Naive thymus-derived CD4-positive, alpha-beta T cell (primary cell): ENCODE measurements around the gene DNAH11. TPM values are rescaled to one million over a fixed set of nuclear protein-coding genes. Genes with fewer than 3 reads are reported as not detected.

Experiments
- ATAC-seq: fragments of 150-1000 bp; cut with Tn5 transposase; 2 replicates; pipeline ENCODE4 v1.10.0; 2021; ENCODE audit warnings: mild to moderate bottlenecking, moderate library complexity
- CTCF ChIA-PET: fragments of 350-600 bp; sonication (Branson Sonifier 250); formaldehyde crosslinking; loops from one replicate; lab custom pipeline; 2021; ENCODE audit warnings: antibody characterized with exemption; lab: Charles Lee
- POLR2A ChIA-PET: fragments of 350-600 bp; sonication (Branson Sonifier 250); formaldehyde crosslinking; loops from one replicate; lab custom pipeline; 2021; ENCODE audit warnings: antibody characterized with exemption, inconsistent platforms; lab: Charles Lee
- DNase-seq, 9 donors: peaks; one replicate each; pipeline versions ENCODE4 v3.0.0 to v3.0.0-alpha.2; 2020 to 2022; ENCODE audit warnings: mixed read lengths in 1 of 9
- H3K27ac ChIP-seq: one replicate; pipeline ENCODE4 v1.7.0; 2013; ENCODE audit warnings: mild to moderate bottlenecking, low read depth, low read length, moderate library complexity
- H3K27me3 ChIP-seq, 2 donors: one replicate each; pipeline ENCODE4 v1.7.0; 2013; ENCODE audit warnings: low read length in 2 of 2, mild to moderate bottlenecking in 2 of 2, moderate library complexity in 2 of 2; ENCODE audit not compliant: control insufficient read depth in 2 of 2, insufficient read depth in 2 of 2
- H3K36me3 ChIP-seq, 3 experiments: 1 replicate in 2 of 3; 2 replicates in 1 of 3; pipeline ENCODE4 v1.7.0; 2013; ENCODE audit warnings: low read length in 3 of 3, mild to moderate bottlenecking in 3 of 3, moderate library complexity in 1 of 3; ENCODE audit not compliant: insufficient read depth in 3 of 3, control insufficient read depth in 2 of 3
- H3K4me1 ChIP-seq, 2 donors: one replicate each; pipeline ENCODE4 v1.7.0; 2013; ENCODE audit warnings: low read length in 2 of 2, mild to moderate bottlenecking in 2 of 2, moderate library complexity in 1 of 2; ENCODE audit not compliant: control insufficient read depth in 2 of 2, insufficient read depth in 2 of 2
- H3K4me3 ChIP-seq: 2 replicates; pipeline ENCODE4 v1.7.0; 2013; ENCODE audit warnings: mild to moderate bottlenecking, low read length
- H3K9me3 ChIP-seq, 3 experiments: 1 replicate in 2 of 3; 2 replicates in 1 of 3; pipeline ENCODE4 v1.7.0; 2013; ENCODE audit warnings: low read length in 3 of 3; ENCODE audit not compliant: control insufficient read depth in 2 of 3
- H3K27ac Mint-ChIP-seq, 9 donors: one replicate each; pipeline ENCODE4 v1.8.0; 2020 to 2022; ENCODE audit warnings: mixed read lengths in 9 of 9, mild to moderate bottlenecking in 8 of 9, moderate library complexity in 5 of 9, inconsistent platforms in 2 of 9
- H3K27me3 Mint-ChIP-seq, 5 donors: one replicate each; pipeline ENCODE4 v1.8.0; 2021 to 2022; ENCODE audit warnings: mixed read lengths in 5 of 5, mild to moderate bottlenecking in 1 of 5
- H3K36me3 Mint-ChIP-seq, 5 donors: one replicate each; pipeline ENCODE4 v1.8.0; 2020 to 2022; ENCODE audit warnings: mixed read lengths in 5 of 5, mild to moderate bottlenecking in 3 of 5, inconsistent platforms in 1 of 5
- H3K4me1 Mint-ChIP-seq, 7 donors: one replicate each; pipeline ENCODE4 v1.8.0; 2020 to 2022; ENCODE audit warnings: mixed read lengths in 7 of 7, mild to moderate bottlenecking in 3 of 7, inconsistent platforms in 1 of 7
- H3K4me3 Mint-ChIP-seq, 10 donors: one replicate each; pipeline ENCODE4 v1.8.0; 2020 to 2022; ENCODE audit warnings: mild to moderate bottlenecking in 10 of 10, mixed read lengths in 10 of 10, moderate library complexity in 6 of 10, inconsistent platforms in 2 of 10
- H3K9me3 Mint-ChIP-seq, 11 donors: one replicate each; pipeline ENCODE4 v1.8.0; 2020 to 2022; ENCODE audit warnings: mixed read lengths in 11 of 11, mild to moderate bottlenecking in 4 of 11, inconsistent platforms in 1 of 11, moderate library complexity in 1 of 11
- intact Hi-C, 2 donors: fragments of 100-400 bp; cut with micrococcal nuclease; formaldehyde crosslinking; loops; one replicate each; pipeline ENCODE4 v1.15.1; 2023
- polyA plus RNA-seq, 2 donors: library from polyadenylated mRNA; unstranded; fragments of 300-500 nt; fragmentation: Illumina TruSeq; gene quantifications; one replicate each; pipeline ENCODE4 v1.2.3, GENCODE V29; 2021
- total RNA-seq, 6 experiments: library from RNA in 5 of 6; stranded (reverse) in 5 of 6; gene quantifications; 1 replicate in 5 of 6; 2 replicates in 1 of 6; pipeline ENCODE4 v1.2.3 and lab custom pipeline; 2021 to 2026

Gene DNAH11
- total RNA-seq, result 1 to 10 TPM in 1 of 5 experiments, under 1 TPM in 3, not detected in 1; 0.03 to 8.1 (median 0.23) TPM
- polyA plus RNA-seq, result under 1 TPM; 0.02 to 0.25 TPM
- not detected for total RNA-seq (lab: John Stamatoyannopoulos, UW)

GRCh38 chr7:21542891-21543527 lies at the start of gene DNAH11:
Gene DNAH11 (plus strand): TSS chr7:21543039. CDS start chr7:21543246, 207 bp downstream.
- H3K27me3 ChIP-seq, result no peaks in the 10 kb centered on the region
- Mint-ChIP-seq H3K4me1 (peaks cover 4 to 27% (median 6%) of the 10 kb centered on the region in 7 donors), H3K27me3 (peaks cover 45 to 72% (median 59%) of the 10 kb centered on the region in 5 donors), H3K9me3 (peaks cover 0 to 1% (median 0%) of the 10 kb centered on the region in 11 donors), H3K36me3 (peaks cover 0 to 15% (median 0%) of the 10 kb centered on the region in 5 donors), H3K4me3 (peak within 1 kb of the TSS; percentile 35 to 83 (median 62)), H3K27ac (peak within 1 kb of the TSS in 1 of 9 donors; percentile 67)
- ChIA-PET CTCF (no interaction called here), POLR2A (no interaction called here)
- no peaks in the 10 kb centered on the region for H3K36me3 ChIP-seq
- DNase-seq (peak in 1 of 9 donors; percentile 59), ATAC-seq (peak; percentile 65)
- no peaks in the 10 kb centered on the region for H3K4me1 ChIP-seq
- intact Hi-C loops, result loop anchor here in 1 of 2 donors (2.0 to 10.0 kb wide), 2 partner anchors 114 to 222 kb away; partner anchors contain the start of gene SP4
- no peak within 1 kb of the TSS for H3K27ac ChIP-seq
- H3K9me3 ChIP-seq, result no peaks in the 10 kb centered on the region
- no peak within 1 kb of the TSS for H3K4me3 ChIP-seq

GRCh38 chr7:21495731-21496130 lies 47.1 kb upstream of the DNAH11 start:
- Histone ChIP-seq H3K36me3 (peaks cover 0 to 9% (median 0%) of the 10 kb centered on the region in 3 experiments), H3K27ac (no peak overlapping the region), H3K9me3 (peaks cover 0 to 3% (median 0%) of the 10 kb centered on the region in 3 experiments), H3K4me3 (no peak overlapping the region), H3K27me3 (no peaks in the 10 kb centered on the region), H3K4me1 (no peaks in the 10 kb centered on the region)
- H3K27me3 Mint-ChIP-seq, result no peaks in the 10 kb centered on the region
- ChIA-PET POLR2A (no interaction called here), CTCF (no interaction called here)
- peaks cover 0 to 6% (median 0%) of the 10 kb centered on the region in 7 donors for H3K4me1 Mint-ChIP-seq
- intact Hi-C loops, result loop anchor here in 1 of 2 donors (2.0 kb wide), 1 partner anchor 13 kb away; no protein-coding TSS in a partner anchor
- H3K4me3 Mint-ChIP-seq, result no peak overlapping the region
- peaks cover 1 to 47% (median 15%) of the 10 kb centered on the region in 11 donors for H3K9me3 Mint-ChIP-seq
- DNase-seq (no peak), ATAC-seq (no peak)
- H3K27ac Mint-ChIP-seq, result no peak overlapping the region
- H3K36me3 Mint-ChIP-seq, result peaks cover 12 to 81% (median 75%) of the 10 kb centered on the region in 5 donors

GRCh38 chr7:21497072-21497471 lies 45.8 kb upstream of the DNAH11 start:
- Mint-ChIP-seq H3K36me3 (peaks cover 10 to 81% (median 76%) of the 10 kb centered on the region in 5 donors), H3K4me3 (no peak overlapping the region), H3K4me1 (peaks cover 0 to 7% (median 0%) of the 10 kb centered on the region in 7 donors), H3K9me3 (peaks cover 0 to 42% (median 12%) of the 10 kb centered on the region in 11 donors), H3K27ac (no peak overlapping the region), H3K27me3 (no peaks in the 10 kb centered on the region)
- no peak overlapping the region for H3K27ac ChIP-seq
- no peak for DNase-seq
- peaks cover 0 to 6% (median 0%) of the 10 kb centered on the region in 3 experiments for H3K36me3 ChIP-seq
- H3K4me1 ChIP-seq, result no peaks in the 10 kb centered on the region
- no peak for ATAC-seq
- H3K4me3 ChIP-seq, result no peak overlapping the region
- CTCF ChIA-PET, result no interaction called here
- POLR2A ChIA-PET, result no interaction called here
- intact Hi-C loops, result loop anchor here in 1 of 2 donors (2.0 kb wide), 1 partner anchor 14 kb away; no protein-coding TSS in a partner anchor
- peaks cover 0 to 3% (median 0%) of the 10 kb centered on the region in 3 experiments for H3K9me3 ChIP-seq
- no peaks in the 10 kb centered on the region for H3K27me3 ChIP-seq

GRCh38 chr7:21500117-21500832 lies 42.6 kb upstream of the DNAH11 start:
- peaks cover 0 to 8% (median 6%) of the 10 kb centered on the region in 7 donors for H3K4me1 Mint-ChIP-seq
- ATAC-seq, result no peak
- CTCF ChIA-PET, result no interaction called here

GRCh38 chr7:21504021-21504420 lies 38.8 kb upstream of the DNAH11 start:
- Mint-ChIP-seq H3K27me3 (no peaks in the 10 kb centered on the region), H3K36me3 (peaks cover 20 to 89% (median 86%) of the 10 kb centered on the region in 5 donors), H3K9me3 (peaks cover 0 to 42% (median 11%) of the 10 kb centered on the region in 11 donors), H3K4me1 (peaks cover 0 to 8% (median 7%) of the 10 kb centered on the region in 7 donors), H3K4me3 (no peak overlapping the region), H3K27ac (no peak overlapping the region)
- Histone ChIP-seq H3K27ac (no peak overlapping the region), H3K27me3 (no peaks in the 10 kb centered on the region), H3K4me1 (no peaks in the 10 kb centered on the region), H3K36me3 (peaks cover 0 to 32% (median 0%) of the 10 kb centered on the region in 3 experiments), H3K4me3 (no peak overlapping the region), H3K9me3 (peaks cover 0 to 16% (median 0%) of the 10 kb centered on the region in 3 experiments)
- POLR2A ChIA-PET, result no interaction called here
- DNase-seq (no peak), ATAC-seq (no peak)
- intact Hi-C loops, result no loop called here
- CTCF ChIA-PET, result no interaction called here

More at GRCh38 chr7:21500117-21500832, 42.6 kb upstream of the DNAH11 start:
- H3K27ac Mint-ChIP-seq, result peak overlapping the region in 1 of 9 donors; percentile 62
- intact Hi-C loops, result no loop called here
- no peak for DNase-seq
- H3K4me3 ChIP-seq, result no peak overlapping the region
- H3K27ac ChIP-seq, result no peak overlapping the region
- H3K27me3 ChIP-seq, result no peaks in the 10 kb centered on the region
- H3K4me1 ChIP-seq, result no peaks in the 10 kb centered on the region
- peaks cover 9 to 87% (median 84%) of the 10 kb centered on the region in 5 donors for H3K36me3 Mint-ChIP-seq
- H3K4me3 Mint-ChIP-seq, result no peak overlapping the region
- POLR2A ChIA-PET, result no interaction called here
- peaks cover 0 to 36% (median 7%) of the 10 kb centered on the region in 11 donors for H3K9me3 Mint-ChIP-seq
- peaks cover 0 to 10% (median 0%) of the 10 kb centered on the region in 3 experiments for H3K9me3 ChIP-seq
- no peaks in the 10 kb centered on the region for H3K27me3 Mint-ChIP-seq
- peaks cover 0 to 23% (median 0%) of the 10 kb centered on the region in 3 experiments for H3K36me3 ChIP-seq

GRCh38 chr7:21507627-21508343 lies 35.1 kb upstream of the DNAH11 start:
- Mint-ChIP-seq H3K36me3 (peaks cover 24 to 81% (median 77%) of the 10 kb centered on the region in 5 donors), H3K4me3 (no peak overlapping the region), H3K4me1 (peaks cover 0 to 7% (median 3%) of the 10 kb centered on the region in 7 donors), H3K9me3 (peaks cover 0 to 41% (median 10%) of the 10 kb centered on the region in 11 donors), H3K27ac (no peak overlapping the region), H3K27me3 (no peaks in the 10 kb centered on the region)
- Histone ChIP-seq H3K4me3 (no peak overlapping the region), H3K4me1 (no peaks in the 10 kb centered on the region), H3K27ac (no peak overlapping the region), H3K36me3 (peaks cover 0 to 30% (median 7%) of the 10 kb centered on the region in 3 experiments), H3K9me3 (peaks cover 0 to 16% (median 0%) of the 10 kb centered on the region in 3 experiments), H3K27me3 (no peaks in the 10 kb centered on the region)
- CTCF ChIA-PET, result interaction anchor here (0.6 to 1.0 kb wide), 3 partner anchors 19 to 254 kb away, joined by 3 to 5 read pairs (median 3); no protein-coding TSS in a partner anchor
- intact Hi-C loops, result loop anchor here (1.0 kb wide), 2 partner anchors 246 to 251 kb away; no protein-coding TSS in a partner anchor
- DNase-seq (peak in 4 of 9 donors; percentile 6 to 26 (median 16)), ATAC-seq (peak; percentile 61)
- POLR2A ChIA-PET, result no interaction called here
